Occipital lobe (tissue), 2 donors: Measurements from ENCODE around the gene UBE2G2. TPM values are rescaled to one million over a fixed set of nuclear protein-coding genes. Genes with fewer than 3 reads are reported as not detected.
A peak's percentile ranks its signal among the peaks of the same experiment; 100 is the strongest.
"Not testable (repeated sequence)": the region's sequence is repeated elsewhere in the genome, so short reads cannot be mapped to it uniquely, and the experiment has no call there.

Source experiments
- DNase-seq: peaks from one replicate; lab custom pipeline; 2025; lab: John Stamatoyannopoulos, UW
- total RNA-seq: library from RNA; depleted of rRNA; stranded (reverse); fragments of >200 nt; gene quantifications from one replicate; pipeline ENCODE4 v1.2.3, GENCODE V29; 2014

Gene UBE2G2
- total RNA-seq, 1 donor from 2014 or later, result 61.8 TPM

- DNase-seq, result no peak
These were observed 35.2 kb upstream of the UBE2G2 start for GRCh38 chr21:44836666-44837471.

- DNase-seq, result no peak
These were observed 34.7 kb upstream of the UBE2G2 start for GRCh38 chr21:44836349-44836665.

- no peak for DNase-seq
These were observed 34.0 kb upstream of the UBE2G2 start for GRCh38 chr21:44835647-44835973.

GRCh38 chr21:44834951-44835646, 33.5 kb upstream of the UBE2G2 start:
- no peak for DNase-seq

- no peak for DNase-seq
These were observed 32.8 kb upstream of the UBE2G2 start for GRCh38 chr21:44834231-44834950.

- DNase-seq, result no peak
These were observed 32.0 kb upstream of the UBE2G2 start for GRCh38 chr21:44833663-44834062.

- not testable (repeated sequence) for DNase-seq
These were observed 31.1 kb upstream of the UBE2G2 start for GRCh38 chr21:44832516-44833255.

GRCh38 chr21:44831227-44831860, 29.7 kb upstream of the UBE2G2 start:
- DNase-seq, result no peak

GRCh38 chr21:44829507-44830092, 28.0 kb upstream of the UBE2G2 start:
- no peak for DNase-seq

- DNase-seq, result no peak
These were observed 26.9 kb upstream of the UBE2G2 start for GRCh38 chr21:44828362-44829056.

GRCh38 chr21:44823179-44823660, 21.6 kb upstream of the UBE2G2 start:
- no peak for DNase-seq

GRCh38 chr21:44822484-44823178, 21.0 kb upstream of the UBE2G2 start:
- DNase-seq, result no peak

- no peak for DNase-seq
These were observed 19.2 kb upstream of the UBE2G2 start for GRCh38 chr21:44820851-44821250.

GRCh38 chr21:44819283-44820243, 17.9 kb upstream of the UBE2G2 start:
- DNase-seq, result no peak

GRCh38 chr21:44818640-44819011, 17.0 kb upstream of the UBE2G2 start:
- DNase-seq, result no peak

- DNase-seq, result peak; percentile 79
These were observed 16.5 kb upstream of the UBE2G2 start, which contains the start of gene SUMO3 for GRCh38 chr21:44817914-44818639. Gene SUMO3 (minus strand): TSS chr21:44818062. CDS start chr21:44817968, 94 bp downstream.

GRCh38 chr21:44817506-44817880, 15.9 kb upstream of the UBE2G2 start:
- peak; percentile 86 for DNase-seq
